Ramos (cell line): Measurements from ENCODE around the gene CFL1.

Experiments used
- in situ Hi-C: fragments of 300-500 bp; cut with MboI; formaldehyde crosslinking; loops from one replicate; pipeline ENCODE4 v1.14.3; 2022; ENCODE audit warnings: low sequenced_read_pairs; ENCODE audit not compliant: unreplicated experiment

Gene CFL1

DNA sequence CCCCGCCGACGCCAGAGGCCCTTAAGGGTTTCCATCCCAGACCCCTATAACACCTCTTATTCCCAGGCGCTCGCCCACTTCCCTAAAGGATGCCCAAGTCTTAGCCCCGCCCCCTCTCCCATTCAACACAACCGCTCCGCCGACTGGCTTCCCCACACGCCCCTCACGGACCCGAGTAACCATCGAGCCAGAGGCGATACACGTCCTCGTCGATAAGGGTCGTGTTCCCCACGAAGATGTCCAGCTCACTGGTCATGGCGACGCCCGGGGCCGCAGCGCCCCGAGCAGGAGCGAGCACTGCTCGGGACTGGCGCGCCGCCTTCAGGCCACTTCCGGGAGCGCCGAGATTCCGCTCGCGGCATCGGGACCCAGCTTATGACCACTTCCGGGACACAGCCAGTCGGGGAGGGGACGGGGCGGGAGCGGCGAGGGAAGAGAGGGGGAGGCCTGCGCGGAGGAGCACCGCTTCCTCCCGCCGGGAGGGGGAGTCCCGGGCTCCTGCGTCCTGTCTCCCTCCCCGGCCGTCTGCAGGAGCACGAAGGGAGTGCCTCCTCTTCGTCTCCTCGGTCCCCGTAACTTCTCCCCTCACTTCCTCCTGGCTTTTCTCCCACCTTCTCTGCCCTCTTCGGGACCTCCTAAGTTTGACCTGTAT lies 30.3 kb upstream of the CFL1 start, which contains the start of gene FIBP:
Gene FIBP, minus strand, starts transcription at position 309 of the 652 bp plus-strand sequence. Its CDS starts 53 bp downstream, at position 256.
- in situ Hi-C loops, result no loop called here

DNA sequence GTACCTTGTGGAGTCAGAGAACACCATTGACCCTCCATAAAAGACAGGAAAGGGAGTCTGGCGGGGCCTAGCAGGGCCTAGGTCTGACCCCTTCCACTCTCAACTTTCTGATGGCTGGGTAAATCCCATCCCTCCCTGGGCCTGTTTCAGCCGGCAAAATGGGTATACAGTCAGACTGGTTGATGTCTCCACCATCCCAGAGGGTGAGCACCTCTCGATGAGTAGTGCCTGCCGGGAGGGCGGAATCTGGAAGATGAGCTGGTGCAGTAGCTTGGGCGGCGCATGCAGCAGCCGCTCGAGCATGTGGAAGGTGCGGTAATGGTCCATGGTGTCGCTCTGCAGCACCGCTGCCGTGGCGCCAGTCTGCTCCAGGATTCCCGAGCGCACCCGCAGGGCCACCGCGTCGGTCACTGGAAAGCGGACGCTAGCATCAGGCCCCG lies 29.8 kb upstream of the CFL1 start:
- in situ Hi-C loops, result no loop called here

DNA sequence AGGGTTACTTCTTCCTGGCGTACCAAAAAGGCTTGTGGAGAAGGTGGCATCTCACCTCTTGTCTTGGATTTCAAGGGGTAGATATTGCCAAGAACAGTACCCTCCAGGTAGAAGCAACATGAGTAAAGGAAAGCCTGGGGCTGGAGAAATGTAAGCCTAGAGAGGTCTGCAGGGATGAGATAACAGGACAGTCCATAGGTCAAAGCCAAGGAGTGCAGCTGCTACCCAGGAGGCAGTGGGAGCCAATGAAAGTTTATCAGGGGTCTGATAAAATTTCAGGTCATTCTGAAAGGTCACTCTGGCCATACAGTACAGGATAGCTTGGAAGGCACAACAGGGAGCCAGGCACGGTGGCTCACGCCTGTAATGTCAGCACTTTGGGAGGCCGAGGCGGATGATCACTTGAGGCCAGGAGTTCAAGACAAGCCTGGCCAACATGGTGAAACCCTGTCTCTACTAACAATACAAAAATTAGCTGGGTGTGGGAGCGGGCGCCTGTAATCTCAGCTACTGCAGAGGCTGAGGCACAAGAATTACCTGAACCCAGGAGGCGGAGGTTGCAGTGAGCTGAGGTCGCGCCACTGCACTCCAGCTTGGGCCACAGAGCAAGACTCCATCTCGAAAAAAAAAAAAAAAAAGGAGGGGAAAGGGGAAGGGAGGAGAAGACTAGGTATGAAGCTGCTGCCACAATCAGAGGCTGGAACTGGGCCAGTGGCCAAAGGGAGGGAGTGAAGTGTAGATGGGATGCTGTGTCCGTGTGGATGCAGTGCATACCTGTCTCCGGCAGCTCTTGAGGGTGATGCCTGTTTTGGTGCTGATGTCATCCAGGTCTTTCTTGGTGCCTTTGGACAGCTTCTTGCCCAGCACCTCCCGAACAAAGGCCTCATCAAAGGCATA lies 29.1 kb upstream of the CFL1 start:
- in situ Hi-C loops, result no loop called here

DNA sequence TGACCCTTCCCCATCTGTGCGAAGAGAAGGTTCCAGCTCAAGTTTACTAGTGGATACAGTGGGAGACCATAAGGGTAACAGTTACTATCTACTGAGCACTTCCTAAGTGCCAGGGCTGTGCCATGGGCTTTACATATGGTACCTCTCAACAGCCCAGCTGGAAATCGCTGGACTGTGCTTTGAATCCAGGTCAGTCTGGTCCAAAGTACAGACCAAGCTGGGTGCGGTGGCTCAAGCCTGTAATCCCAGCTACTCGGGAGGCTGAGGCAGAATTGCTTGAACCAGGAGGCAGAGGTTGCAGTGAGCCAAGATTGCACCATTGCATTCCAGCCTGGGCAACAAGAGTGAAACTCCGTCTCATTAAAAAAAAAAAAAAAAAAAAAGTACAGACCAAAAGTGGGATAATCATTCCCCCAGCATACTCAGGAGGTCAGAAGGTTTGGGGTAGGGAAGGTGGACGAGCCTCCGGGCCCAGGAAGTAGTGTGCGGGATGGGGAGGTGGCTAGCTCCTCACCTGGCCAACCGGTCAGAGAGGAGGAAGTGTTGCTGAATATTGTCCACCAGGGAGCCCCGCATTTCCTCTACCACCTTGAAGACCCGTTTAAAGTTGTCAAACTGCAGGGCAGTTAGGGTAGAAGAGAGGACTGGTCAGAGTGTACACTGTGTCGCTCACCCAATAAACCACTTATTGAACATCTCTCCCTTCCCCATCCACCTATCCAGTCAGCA lies 28.0 kb upstream of the CFL1 start:
- in situ Hi-C loops, result no loop called here

DNA sequence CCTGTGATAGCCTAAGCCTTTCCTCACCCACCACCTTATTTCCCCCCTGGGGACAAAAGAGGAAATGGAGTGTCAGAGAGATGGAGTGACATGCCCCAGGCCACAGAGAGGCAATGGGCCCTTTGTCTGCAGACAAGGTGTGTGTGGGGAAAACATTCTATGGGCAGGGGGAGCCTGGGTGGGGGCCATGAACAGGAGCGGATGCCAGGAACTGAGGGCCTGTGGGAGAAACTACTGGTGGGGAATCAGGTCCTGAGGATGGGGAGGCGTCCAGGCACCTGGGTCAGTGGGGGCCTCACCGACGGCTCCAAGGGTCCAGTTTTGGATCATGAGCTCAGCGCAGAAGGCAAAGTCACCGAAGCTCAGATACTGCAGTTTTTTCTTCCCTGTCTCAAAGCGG lies 27.3 kb upstream of the CFL1 start:
- in situ Hi-C loops, result no loop called here

DNA sequence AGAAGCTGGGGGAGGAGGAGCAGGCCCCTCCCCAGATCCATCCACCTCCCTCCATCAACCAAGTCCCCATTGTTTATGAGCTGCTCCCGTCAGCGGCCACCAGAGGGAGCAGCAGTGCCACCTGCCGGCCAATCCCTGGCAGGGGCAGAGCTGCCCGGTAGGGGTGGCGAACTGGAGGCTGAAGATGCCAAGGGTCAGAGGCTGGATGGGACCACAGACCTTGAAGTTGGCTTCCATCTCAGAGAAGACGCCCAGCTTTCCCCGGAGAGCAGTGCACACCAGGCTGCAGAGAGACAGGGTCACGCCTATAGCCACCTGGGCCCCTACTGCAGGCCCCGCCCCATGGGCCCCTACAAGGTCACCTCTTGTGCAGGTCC lies 26.7 kb upstream of the CFL1 start:
- in situ Hi-C loops, result loop anchor here (5.0 kb wide), 1 partner anchor 103 kb away; no protein-coding TSS in a partner anchor

DNA sequence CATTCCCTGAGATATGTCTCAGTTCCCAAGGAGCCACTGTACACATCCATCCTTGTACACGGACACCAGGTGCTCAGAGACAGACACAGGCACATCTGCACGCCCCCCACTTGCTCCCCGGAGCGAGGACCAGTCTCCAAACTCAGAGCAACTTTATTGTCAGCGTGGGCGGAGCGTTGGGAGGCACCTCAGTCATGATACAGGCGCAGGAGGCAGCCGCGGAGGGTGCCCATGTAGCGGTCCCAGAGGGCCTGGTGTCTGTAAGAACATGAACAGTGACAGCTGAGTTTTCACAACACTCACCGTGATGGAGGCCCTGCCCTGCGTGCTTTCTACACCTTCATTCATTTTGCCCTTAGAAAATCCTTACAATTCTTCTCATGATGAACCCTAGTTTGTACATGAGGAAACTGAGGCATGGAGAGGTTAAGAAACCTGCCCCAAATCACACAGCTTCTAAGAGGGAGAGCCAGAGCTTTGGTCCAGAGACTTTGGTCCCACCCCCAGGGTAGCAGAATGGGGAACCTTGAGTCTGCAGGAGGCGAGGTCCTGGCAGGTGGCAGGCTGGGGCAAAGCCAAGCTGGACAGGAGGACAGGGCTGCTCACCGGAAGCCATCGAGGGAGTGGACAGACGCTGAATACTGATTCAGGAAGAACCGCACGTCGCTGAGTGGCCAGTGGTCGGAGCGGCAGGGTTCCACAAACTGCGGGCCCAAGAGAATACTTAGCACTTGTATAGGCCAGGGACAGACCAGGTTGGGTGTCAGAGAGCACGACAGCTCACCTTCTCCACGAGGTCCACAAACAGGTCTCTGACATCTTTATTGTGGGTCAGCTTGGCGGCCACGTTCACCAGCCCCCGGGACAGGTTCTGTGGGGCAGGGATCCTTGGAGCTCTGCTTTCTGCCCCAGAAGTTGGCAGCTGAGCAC lies 26.1 kb upstream of the CFL1 start:
- in situ Hi-C loops, result loop anchor here (5.0 kb wide), 1 partner anchor 103 kb away; no protein-coding TSS in a partner anchor

DNA sequence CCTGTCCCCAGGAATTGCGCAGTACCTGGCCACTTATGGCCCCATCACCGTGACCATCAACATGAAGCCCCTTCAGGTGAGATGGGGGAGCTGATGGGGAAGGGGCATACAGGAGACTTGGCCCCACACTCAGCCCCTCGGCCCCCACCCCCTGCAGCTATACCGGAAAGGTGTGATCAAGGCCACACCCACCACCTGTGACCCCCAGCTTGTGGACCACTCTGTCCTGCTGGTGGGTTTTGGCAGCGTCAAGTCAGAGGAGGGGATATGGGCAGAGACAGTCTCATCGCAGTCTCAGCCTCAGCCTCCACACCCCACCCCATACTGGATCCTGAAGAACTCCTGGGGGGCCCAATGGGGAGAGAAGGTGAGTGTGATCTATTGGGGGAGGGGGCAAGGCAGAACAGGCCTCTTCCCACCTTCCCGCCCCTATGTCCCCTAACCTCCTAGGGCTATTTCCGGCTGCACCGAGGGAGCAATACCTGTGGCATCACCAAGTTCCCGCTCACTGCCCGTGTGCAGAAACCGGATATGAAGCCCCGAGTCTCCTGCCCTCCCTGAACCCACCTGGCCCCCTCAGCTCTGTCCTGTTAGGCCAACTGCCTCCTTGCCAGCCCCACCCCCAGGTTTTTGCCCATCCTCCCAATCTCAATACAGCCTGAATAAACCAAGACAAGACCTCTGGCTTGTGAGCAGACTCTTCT lies 25.2 kb upstream of the CFL1 start:
- in situ Hi-C loops, result loop anchor here (5.0 kb wide), 1 partner anchor 104 kb away; no protein-coding TSS in a partner anchor

DNA sequence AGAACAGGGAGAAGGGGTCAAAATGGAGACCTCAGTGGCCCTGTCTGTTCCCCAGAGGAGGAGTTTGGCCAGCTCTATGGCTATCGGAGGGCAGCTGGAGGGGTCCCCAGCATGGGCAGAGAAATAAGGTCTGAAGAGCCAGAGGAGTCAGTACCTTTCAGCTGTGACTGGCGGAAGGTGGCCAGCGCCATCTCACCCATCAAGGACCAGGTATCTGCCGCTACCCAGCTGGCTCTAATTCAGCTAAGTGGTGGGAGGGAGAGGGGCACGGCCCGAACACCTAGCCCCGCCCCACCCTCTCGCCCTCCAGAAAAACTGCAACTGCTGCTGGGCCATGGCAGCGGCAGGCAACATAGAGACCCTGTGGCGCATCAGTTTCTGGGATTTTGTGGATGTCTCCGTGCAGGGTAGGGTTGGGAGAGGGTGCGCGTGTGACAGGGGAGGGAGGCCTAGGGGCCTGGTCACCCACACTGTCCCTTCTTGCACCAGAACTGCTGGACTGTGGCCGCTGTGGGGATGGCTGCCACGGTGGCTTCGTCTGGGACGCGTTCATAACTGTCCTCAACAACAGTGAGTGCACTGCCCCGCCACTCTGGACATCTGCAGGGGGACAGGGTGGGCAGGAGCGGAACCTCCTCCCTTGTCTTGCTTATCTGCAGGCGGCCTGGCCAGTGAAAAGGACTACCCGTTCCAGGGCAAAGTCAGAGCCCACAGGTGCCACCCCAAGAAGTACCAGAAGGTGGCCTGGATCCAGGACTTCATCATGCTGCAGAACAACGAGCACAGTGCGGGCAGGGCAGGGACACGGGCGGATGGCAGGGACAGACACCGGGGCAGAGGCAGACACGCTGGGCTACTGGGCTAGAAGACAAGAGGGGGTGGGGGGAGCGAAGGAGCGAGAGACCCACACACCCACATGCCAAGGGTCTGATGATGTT lies 24.4 kb upstream of the CFL1 start:
- in situ Hi-C loops, result loop anchor here (5.0 kb wide), 1 partner anchor 105 kb away; no protein-coding TSS in a partner anchor

DNA sequence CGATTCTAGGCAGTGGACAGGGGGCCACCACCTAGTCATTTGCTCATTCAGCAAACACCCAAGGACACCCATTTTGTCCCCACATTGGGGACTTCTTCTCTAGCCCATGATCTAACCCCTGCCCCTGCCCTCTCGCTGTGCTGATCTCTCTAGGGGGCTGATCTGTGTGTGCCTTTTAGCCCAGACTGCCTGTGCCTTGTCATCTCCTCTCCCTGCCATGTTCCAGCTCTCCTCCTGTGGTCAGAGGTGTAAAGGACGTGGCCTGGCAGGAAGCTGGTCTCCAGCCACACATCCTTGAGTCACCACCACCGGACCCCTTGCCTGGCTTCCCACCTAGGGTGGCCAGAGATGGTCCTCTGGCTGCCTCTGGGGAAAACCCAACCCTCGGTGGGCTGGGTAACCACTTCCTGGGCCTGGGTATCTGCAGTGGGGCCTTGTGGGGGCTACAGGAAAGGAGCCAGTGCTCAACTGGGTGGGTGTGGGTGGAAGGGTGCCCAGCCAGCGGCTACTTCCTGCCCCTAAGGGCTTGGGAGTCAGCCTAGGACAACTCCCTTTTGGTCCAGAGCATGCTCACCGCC lies 23.0 kb upstream of the CFL1 start:
- in situ Hi-C loops, result loop anchor here (5.0 kb wide), 1 partner anchor 106 kb away; no protein-coding TSS in a partner anchor

DNA sequence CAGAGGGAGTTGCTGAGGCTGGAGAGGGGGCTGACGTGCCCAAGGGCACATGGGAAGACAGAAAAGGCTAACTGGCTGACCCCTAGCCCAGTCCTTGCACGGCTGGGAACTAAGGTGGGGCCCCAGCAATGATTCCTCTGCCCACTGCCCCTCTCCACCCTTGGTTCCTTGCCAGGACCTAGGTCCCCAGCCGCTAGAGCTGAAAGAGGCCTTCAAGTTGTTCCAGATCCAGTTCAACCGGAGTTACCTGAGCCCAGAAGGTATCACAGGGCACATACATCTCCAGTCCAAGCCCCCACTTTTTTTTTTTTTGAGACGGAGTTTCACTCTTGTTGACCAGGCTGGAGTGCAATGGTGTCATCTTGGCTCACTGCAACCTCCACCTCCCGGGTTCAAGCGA lies 22.0 kb upstream of the CFL1 start:
- in situ Hi-C loops, result loop anchor here (5.0 kb wide), 1 partner anchor 107 kb away; no protein-coding TSS in a partner anchor

DNA sequence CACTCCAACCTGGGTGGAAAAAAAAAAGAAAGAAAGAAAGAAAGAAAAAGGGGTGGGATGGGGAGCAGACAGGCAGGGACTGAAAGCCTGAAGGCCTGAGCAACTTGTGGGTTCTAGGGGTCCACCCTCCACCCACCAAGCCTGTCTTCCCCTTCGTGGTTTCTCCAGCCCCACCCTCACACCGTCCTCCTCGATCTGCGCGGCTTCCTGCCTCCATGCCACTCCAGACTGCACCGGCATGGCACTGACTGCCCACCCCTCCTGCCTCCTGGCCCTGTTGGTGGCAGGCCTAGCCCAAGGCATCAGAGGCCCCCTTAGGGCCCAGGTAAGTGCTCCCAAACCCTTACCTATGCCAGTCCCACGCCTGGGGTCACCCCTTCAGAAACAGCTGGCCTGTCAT lies 21.6 kb upstream of the CFL1 start, which contains the start of gene CTSW:
Gene CTSW, plus strand, starts transcription at position 221 of the 400 bp plus-strand sequence. Its CDS starts 18 bp downstream, at position 239.
- in situ Hi-C loops, result loop anchor here (5.0 kb wide), 1 partner anchor 108 kb away; no protein-coding TSS in a partner anchor

DNA sequence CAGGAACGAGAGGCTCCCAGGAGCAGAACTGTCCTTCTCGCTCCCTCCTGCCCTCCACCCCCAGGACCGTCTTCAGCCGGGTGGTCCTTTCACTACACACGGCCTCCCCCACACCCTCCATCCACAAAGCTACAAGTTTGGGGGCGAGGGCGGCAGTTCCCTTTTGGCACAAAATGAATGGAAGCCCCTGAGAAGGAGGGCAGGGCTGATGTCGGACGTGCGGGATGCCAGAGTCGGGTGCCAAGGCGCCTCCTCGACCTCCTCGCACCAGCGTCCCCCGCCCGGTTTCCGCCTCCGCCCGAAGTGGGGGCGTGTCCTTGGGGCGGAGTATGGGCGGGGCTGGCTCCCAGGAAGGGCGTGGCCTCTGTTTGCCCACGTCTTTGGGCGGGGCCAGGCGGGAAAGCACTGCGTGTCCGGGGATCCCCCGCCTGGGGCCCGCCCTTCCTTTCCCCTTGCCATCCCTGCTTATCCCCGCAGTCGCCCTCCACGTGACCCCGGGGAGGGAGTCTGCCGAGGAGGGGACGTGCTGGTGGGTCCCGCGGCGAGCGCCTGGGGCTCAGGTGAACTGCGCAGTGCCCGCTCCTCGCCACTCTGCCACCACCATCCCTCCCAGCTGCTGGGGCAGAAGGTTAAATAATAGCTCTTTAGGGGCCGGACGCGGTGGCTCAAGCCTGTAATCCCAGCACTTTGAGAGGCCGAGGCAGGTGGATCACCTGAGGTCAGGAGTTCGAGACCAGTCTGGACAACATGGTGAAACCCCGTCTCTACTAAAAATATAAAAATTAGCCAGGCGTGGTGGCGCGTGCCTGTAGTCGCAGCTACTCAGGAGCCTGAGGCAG lies 15.6 kb upstream of the CFL1 start:
- in situ Hi-C loops, result no loop called here

DNA sequence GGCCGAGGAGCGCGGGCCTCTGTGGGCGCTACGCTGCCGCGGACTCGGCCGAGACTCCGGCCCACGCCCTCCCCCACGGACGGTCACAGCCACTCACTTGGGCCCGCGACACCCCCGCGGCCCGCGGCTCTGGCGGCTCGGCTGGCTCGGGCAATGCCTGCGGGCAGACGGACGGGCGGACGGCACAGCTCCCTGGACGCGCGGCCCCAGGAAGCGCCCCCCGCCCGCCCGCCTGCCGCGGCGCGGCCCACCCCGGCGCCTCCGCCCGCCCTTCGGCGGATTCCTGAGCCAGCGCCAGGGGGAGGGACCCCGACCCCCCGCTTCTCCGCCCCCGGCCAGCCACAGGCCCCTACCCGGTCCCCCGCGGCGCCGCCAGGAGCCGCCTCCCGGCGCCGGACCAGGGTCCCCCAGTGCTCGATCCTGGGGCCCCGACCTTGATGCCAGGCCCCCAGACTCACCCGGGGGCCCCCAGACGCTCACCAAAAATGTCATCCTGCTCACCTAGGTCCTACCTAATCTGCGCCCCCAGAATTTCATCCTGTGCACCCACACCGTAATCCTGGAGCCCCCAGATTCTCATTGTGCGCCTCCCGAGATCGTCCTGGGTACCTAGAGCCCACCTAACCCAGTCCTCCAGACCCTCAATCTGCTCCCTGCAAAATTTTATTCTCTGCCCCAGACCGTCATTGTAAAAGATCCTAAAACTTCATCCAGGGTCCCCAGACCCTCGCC lies 14.8 kb upstream of the CFL1 start, which contains the start of gene EFEMP2:
Gene EFEMP2, minus strand, starts transcription at position 215 of the 732 bp plus-strand sequence. CDS start 446 bp downstream, outside the sequence.
- in situ Hi-C loops, result no loop called here

DNA sequence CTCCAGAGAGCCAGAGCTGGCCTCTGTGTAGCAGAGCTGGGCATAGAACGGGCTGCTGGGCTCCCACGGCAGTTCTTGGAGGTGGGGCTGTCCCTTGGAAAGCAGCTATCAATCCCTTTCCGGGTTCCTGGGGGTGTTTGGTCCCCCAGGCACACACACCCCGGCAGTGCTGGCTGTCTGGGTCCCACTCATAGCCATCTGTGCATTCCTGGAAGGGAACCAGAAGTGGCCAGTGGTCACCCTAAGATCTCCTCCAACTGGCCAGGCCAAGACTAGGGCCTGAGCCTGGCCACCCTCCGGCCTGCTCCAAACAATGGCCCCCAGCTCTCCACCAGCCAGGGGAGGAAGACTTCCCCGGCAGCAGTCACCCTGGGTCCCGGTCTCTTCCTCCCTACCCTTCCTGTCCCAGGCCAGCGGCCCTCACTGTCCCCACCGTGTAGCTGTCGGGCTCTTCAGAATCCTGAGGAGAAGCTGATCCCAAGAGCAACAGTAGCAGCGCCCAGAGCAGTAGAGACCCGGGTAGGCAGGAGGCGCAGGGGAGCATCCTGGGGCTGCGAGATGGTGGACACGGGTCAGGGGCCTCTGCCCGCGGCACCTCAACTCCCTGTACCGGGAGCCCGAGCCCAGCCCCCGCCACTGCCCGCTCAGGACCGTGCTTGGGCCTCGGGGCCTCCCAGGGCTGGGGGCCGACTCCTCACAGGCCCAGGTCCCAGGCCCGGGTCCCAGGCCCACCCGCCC lies 14.0 kb upstream of the CFL1 start:
- in situ Hi-C loops, result no loop called here
